Stomach (tissue), 9 donors: ENCODE results near the gene CALML6. TPM values are rescaled to one million over a fixed set of nuclear protein-coding genes. Genes with fewer than 3 reads are reported as not detected.
A peak's percentile ranks its signal among the peaks of the same experiment; 100 is the strongest.

ENCODE experiments used
- DNase-seq, 2 donors: peaks; one replicate each; pipeline versions ENCODE4 v3.0.0 to v3.0.0-alpha.2; 2013 to 2019
- H3K27ac ChIP-seq, 5 donors: fragments of 200-600 bp in 4 of 5; sonication (generic) in 4 of 5; one replicate each; pipeline ENCODE4 v1.5.1; 2013 to 2019; ENCODE audit warnings: mild to moderate bottlenecking in 1 of 5, moderate library complexity in 1 of 5
- H3K27me3 ChIP-seq, 3 donors: fragments of 200-600 bp; sonication (generic); one replicate each; pipeline ENCODE4 v1.5.1; 2017 to 2019; ENCODE audit warnings: mixed run types in 1 of 3
- H3K36me3 ChIP-seq, 4 donors: fragments of 200-600 bp; sonication (generic); 1 replicate in 3 of 4; 2 replicates in 1 of 4; pipeline ENCODE4 v1.5.1; 2016 to 2019
- H3K4me1 ChIP-seq, 4 donors: fragments of 200-600 bp; sonication (generic); one replicate each; pipeline ENCODE4 v1.5.1; 2016 to 2019
- H3K4me3 ChIP-seq, 4 donors: fragments of 200-600 bp; sonication (generic) in 3 of 4; one replicate each; pipeline ENCODE4 v1.5.1; 2016 to 2019; ENCODE audit warnings: mild to moderate bottlenecking in 1 of 4
- H3K9me3 ChIP-seq, 4 donors: fragments of 200-600 bp; sonication (generic); one replicate each; pipeline ENCODE4 v1.5.1; 2016 to 2019
- EP300 ChIP-seq: sonication (generic); formaldehyde crosslinking; IDR thresholded peaks from one replicate; pipeline ENCODE4 v1.6.1; 2017; ENCODE audit warnings: antibody characterized with exemption
- POLR2A ChIP-seq, 4 donors: fragments of 450-650 bp; IDR thresholded peaks; one replicate each; pipeline ENCODE4 v1.6.1; 2016; ENCODE audit warnings: antibody characterized with exemption in 4 of 4, control low read depth in 2 of 4, mild to moderate bottlenecking in 1 of 4, moderate library complexity in 1 of 4
- POLR2AphosphoS5 ChIP-seq, 3 donors: sonication (generic); formaldehyde crosslinking; IDR thresholded peaks; one replicate each; pipeline ENCODE4 v1.6.1; 2016; ENCODE audit warnings: antibody characterized with exemption in 3 of 3
- WGBS, 5 donors: extraction: QIAGEN DNeasy Blood & Tissue Kit in 3 of 5; methylation state at CpG; one replicate each; pipeline versions ENCODE4 v1.1.5 to v1.1.7; 2013 to 2018; 5-methylcytosine and 5-hydroxymethylcytosine counted together
- intact Hi-C: fragments of 100-400 bp; cut with DNase I; formaldehyde crosslinking; loops from one replicate; pipeline ENCODE4 v1.15.1; 2023; ENCODE audit warnings: low total_unique reads
- polyA plus RNA-seq, 3 donors: library from polyadenylated mRNA; stranded (reverse); fragments of 200-250 nt; gene quantifications; one replicate each; pipeline ENCODE4 v1.2.3, GENCODE V29; 2013
- total RNA-seq, 5 donors: library from RNA; depleted of rRNA; stranded (reverse); fragments of >200 nt; gene quantifications; one replicate each; pipeline versions ENCODE4 v1.1.0 to v1.2.3, GENCODE V29; 2014 to 2016
- TF ChIP-seq, protein P1 (sequence below), 7 experiments: fragments of 450-650 bp in 4 of 7; fragments of 200-600 bp in 3 of 7; sonication (generic) in 3 of 7; IDR thresholded peaks; one replicate each; pipeline ENCODE4 v1.5.1; 2016 to 2019; ENCODE audit warnings: antibody characterized with exemption in 7 of 7, control low read depth in 2 of 7, mild to moderate bottlenecking in 1 of 7
- donor health status: healthy with polysubstance abuse.
- donor health status: Bipolar disorder and iron deficiency.
- donor health status: healthy.

CALML6 gene
- total and polyA plus RNA-seq, 8 donors, result 1.4 to 5.7 (median 2.6) TPM; not detected in 5

DNA sequence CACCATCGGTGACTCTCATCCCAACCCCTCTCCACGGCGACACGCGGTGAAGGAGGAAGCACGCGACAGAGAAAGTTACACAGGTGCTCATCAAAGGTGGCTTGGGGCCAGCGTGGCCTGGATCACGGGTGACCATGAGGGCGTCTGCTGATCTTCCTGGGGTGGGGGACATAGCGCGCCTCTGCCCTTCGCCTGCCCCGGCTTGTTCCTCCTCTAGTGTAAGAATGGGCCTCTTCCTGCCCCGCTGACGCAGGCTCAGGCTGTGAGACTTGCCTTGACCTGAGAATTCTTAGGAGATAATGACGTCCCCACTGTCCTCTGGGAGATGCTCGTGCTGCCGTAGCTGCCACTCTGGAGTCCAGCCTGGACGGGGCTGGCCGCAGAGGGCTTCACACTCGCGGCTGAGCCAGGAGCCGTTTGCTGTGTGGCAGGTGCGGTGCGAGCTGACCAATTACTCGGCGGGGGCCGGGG is 43.0 kb downstream of the CALML6 start:
- H3K9me3 ChIP-seq, result no peaks in the 10 kb centered on the region
- TF ChIP-seq POLR2AphosphoS5 (IDR thresholded peaks at IDR 0.05) (no peak), EP300 (no peak), POLR2A (IDR thresholded peaks at IDR 0.05) (no peak)
- TF ChIP-seq, protein P1, sequence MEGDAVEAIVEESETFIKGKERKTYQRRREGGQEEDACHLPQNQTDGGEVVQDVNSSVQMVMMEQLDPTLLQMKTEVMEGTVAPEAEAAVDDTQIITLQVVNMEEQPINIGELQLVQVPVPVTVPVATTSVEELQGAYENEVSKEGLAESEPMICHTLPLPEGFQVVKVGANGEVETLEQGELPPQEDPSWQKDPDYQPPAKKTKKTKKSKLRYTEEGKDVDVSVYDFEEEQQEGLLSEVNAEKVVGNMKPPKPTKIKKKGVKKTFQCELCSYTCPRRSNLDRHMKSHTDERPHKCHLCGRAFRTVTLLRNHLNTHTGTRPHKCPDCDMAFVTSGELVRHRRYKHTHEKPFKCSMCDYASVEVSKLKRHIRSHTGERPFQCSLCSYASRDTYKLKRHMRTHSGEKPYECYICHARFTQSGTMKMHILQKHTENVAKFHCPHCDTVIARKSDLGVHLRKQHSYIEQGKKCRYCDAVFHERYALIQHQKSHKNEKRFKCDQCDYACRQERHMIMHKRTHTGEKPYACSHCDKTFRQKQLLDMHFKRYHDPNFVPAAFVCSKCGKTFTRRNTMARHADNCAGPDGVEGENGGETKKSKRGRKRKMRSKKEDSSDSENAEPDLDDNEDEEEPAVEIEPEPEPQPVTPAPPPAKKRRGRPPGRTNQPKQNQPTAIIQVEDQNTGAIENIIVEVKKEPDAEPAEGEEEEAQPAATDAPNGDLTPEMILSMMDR (IDR thresholded peaks at IDR 0.05), result no peak
- DNase-seq, result no peak
- H3K4me3 ChIP-seq, result no peak overlapping the region
- intact Hi-C loops, result no loop called here
- H3K36me3 ChIP-seq, result no peaks in the 10 kb centered on the region
- H3K27ac ChIP-seq, result no peak overlapping the region
- peaks cover 0 to 63% (median 18%) of the 10 kb centered on the region in 3 donors for H3K27me3 ChIP-seq
- H3K4me1 ChIP-seq, result peaks cover 0 to 11% (median 9%) of the 10 kb centered on the region in 4 donors
- 81 to 86% (median 85%) methylated on average over 28 to 29 of the region's 29 CpGs for WGBS, 5 donors

DNA sequence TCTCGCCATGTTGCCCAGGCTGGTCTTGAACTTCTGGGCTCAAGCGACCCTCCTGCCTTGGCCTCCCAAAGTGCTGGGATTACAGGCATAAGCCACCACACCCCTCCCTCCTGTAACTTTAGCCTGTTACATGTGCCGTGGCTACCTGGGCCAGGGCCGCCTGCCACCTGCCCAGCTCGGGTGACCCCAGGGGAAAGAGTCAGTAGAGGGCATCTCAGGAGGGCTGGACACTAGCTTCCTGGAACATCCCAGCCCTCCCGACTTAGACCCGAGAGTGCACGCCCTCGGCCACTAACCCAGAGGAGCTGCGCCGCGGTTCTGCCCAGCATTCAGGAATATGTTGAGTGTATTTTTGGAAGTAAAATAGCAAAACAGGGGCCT is 44.4 kb downstream of the CALML6 start:
- H3K4me1 ChIP-seq, result peaks cover 0 to 11% (median 9%) of the 10 kb centered on the region in 4 donors
- no peak overlapping the region for H3K27ac ChIP-seq
- H3K36me3 ChIP-seq, result no peaks in the 10 kb centered on the region
- 65 to 83% (median 71%) methylated on average over 12 of the region's 12 CpGs for WGBS, 5 donors
- H3K4me3 ChIP-seq, result no peak overlapping the region
- intact Hi-C loops, result no loop called here
- DNase-seq, result no peak
- H3K27me3 ChIP-seq, result peaks cover 0 to 74% (median 18%) of the 10 kb centered on the region in 3 donors
- H3K9me3 ChIP-seq, result no peaks in the 10 kb centered on the region
- TF ChIP-seq, protein P1 (IDR thresholded peaks at IDR 0.05), result no peak
- no peak for TF ChIP-seq POLR2AphosphoS5 (IDR thresholded peaks at IDR 0.05)
- TF ChIP-seq POLR2A (IDR thresholded peaks at IDR 0.05), result no peak
- no peak for TF ChIP-seq EP300

DNA sequence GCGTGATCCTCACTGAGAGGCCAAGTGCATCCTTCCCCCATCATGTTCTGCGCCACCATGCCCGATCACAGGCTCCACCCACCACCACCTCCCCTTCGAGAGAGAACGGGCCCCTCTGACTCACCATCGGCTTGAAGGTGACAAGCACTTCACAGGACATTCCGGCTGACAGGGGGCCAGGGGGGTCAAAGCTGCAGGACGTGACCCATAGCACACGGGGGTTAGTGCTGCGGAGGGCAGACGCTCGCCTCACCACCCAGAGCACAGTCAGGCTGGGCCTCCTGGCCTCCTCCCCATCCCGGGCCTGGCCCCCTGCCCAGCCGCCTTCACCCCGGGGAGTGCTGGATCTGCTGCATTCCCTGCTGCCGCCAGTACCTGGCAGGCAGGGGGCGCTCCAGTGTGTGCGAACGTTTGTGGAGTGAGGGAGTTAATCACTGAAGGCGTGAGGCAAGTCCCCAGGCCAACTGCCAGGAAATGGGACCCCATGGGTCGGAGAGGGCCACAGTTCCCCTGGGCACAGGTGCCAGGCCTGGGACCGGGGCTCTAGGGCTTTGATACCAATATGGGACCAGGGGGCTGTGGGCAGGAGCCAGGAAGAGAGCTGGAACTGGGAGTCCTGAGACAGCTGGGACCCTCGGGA is 44.9 kb downstream of the CALML6 start:
- no peak overlapping the region for H3K4me3 ChIP-seq
- no peaks in the 10 kb centered on the region for H3K9me3 ChIP-seq
- peaks cover 0 to 11% (median 9%) of the 10 kb centered on the region in 4 donors for H3K4me1 ChIP-seq
- DNase-seq, result peak; percentile 88 to 93
- WGBS, 5 donors, result 5 to 7% (median 6%) methylated on average over 10 to 23 of the region's 23 CpGs
- H3K36me3 ChIP-seq, result no peaks in the 10 kb centered on the region
- H3K27me3 ChIP-seq, result peaks cover 0 to 79% (median 23%) of the 10 kb centered on the region in 3 donors
- intact Hi-C loops, result loop anchor here (5.0 kb wide), 1 partner anchor 82 kb away; no protein-coding TSS in a partner anchor
- no peak overlapping the region for H3K27ac ChIP-seq
- TF ChIP-seq, protein P1 (IDR thresholded peaks at IDR 0.05), result peak in 5 of 7 experiments; percentile 53 to 81 (median 67)
- peak in 1 of 3 donors; percentile 37 for TF ChIP-seq POLR2AphosphoS5 (IDR thresholded peaks at IDR 0.05)
- no peak for TF ChIP-seq POLR2A (IDR thresholded peaks at IDR 0.05)

DNA sequence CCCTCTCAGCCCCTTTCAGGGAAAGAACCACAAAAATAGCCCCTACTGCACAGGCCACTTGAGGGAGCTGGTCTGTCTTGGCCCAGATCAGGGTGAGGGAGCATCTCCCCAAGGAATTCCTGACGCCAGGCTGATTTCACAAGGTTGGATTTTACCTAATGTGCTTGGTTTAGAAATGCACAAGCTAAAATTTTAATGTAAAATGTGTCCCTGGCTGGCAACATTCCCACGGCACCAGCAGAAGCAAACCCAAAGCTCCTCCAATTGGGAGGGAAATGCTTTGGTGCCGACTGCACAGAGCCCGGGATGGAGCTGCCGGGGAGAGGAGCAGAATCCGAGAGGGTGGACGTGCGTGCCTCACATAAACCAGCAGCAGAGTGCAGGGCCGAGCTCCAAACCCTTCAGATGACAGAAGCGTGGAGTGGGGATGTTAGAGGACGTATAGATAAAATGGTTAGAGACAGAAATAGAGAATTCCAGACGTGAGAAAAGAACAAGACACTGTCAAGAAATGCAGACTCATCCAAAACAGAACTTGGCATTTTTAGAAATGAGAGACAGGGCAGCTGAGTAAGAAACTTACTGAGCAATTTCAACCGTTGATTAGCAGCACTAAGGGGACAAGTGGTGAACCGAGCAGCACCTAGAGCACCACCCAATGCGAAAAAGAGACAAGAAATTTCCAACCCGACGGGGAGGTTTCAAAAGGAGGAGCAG is 45.6 kb downstream of the CALML6 start:
- H3K9me3 ChIP-seq, result no peaks in the 10 kb centered on the region
- H3K36me3 ChIP-seq, result no peaks in the 10 kb centered on the region
- H3K27me3 ChIP-seq, result peaks cover 0 to 86% (median 30%) of the 10 kb centered on the region in 3 donors
- no peak for DNase-seq
- WGBS, 5 donors, result 60 to 67% (median 65%) methylated on average over 17 of the region's 17 CpGs
- intact Hi-C loops, result loop anchor here (5.0 kb wide), 1 partner anchor 82 kb away; no protein-coding TSS in a partner anchor
- H3K4me3 ChIP-seq, result no peak overlapping the region
- TF ChIP-seq, protein P1 (IDR thresholded peaks at IDR 0.05), result no peak
- TF ChIP-seq POLR2A (IDR thresholded peaks at IDR 0.05) (no peak), POLR2AphosphoS5 (IDR thresholded peaks at IDR 0.05) (no peak), EP300 (no peak)
- peaks cover 0 to 11% (median 9%) of the 10 kb centered on the region in 4 donors for H3K4me1 ChIP-seq
- H3K27ac ChIP-seq, result no peak overlapping the region
